ENCODE measurements around the gene SLC25A22. TPM values are rescaled to one million over a fixed set of nuclear protein-coding genes. Genes with fewer than 3 reads are reported as not detected.

Gene SLC25A22
- polyA plus RNA-seq, 1 experiment: 25.5 TPM

GRCh38 chr11:763549-764321, 34.3 kb downstream of the SLC25A22 start:
- Histone ChIP-seq H3K4me3 (ENCODE audit: low read depth, low read length) (no peak overlapping the region), H3K27me3 (ENCODE audit: control insufficient read depth, insufficient read depth, low read length) (no peaks in the 10 kb centered on the region), H3K36me3 (ENCODE audit: control insufficient read depth, insufficient read depth, low read length) (peaks cover 32% of the 10 kb centered on the region)
- DNase-seq (ENCODE audit: low read depth): no peak
- TF ChIP-seq CTCF (IDR thresholded peaks at IDR 0.05; ENCODE audit: insufficient read depth, low read depth, low read length): no peak
- CTCF ChIA-PET: interaction anchor here (0.6 to 3.9 kb wide), 5 partner anchors 17 to 120 kb away, joined by 3 to 19 read pairs (median 3); partner anchors contain the start of gene TALDO1
- POLR2A ChIA-PET: no interaction called here

GRCh38 chr11:763073-763463, 35.0 kb downstream of the SLC25A22 start:
- ChIA-PET POLR2A (no interaction called here), CTCF (interaction anchor here (2.8 to 3.9 kb wide), 2 partner anchors 21 to 36 kb away, joined by 9 to 19 read pairs; no protein-coding TSS in a partner anchor)
- DNase-seq (ENCODE audit: low read depth): no peak
- peaks cover 33% of the 10 kb centered on the region for H3K36me3 ChIP-seq (ENCODE audit: control insufficient read depth, insufficient read depth, low read length)
- H3K27me3 ChIP-seq (ENCODE audit: control insufficient read depth, insufficient read depth, low read length): no peaks in the 10 kb centered on the region
- no peak overlapping the region for H3K4me3 ChIP-seq (ENCODE audit: low read depth, low read length)
- no peak for TF ChIP-seq CTCF (IDR thresholded peaks at IDR 0.05; ENCODE audit: insufficient read depth, low read depth, low read length)

- no peak overlapping the region for H3K4me3 ChIP-seq (ENCODE audit: low read depth, low read length)
- peaks cover 33% of the 10 kb centered on the region for H3K36me3 ChIP-seq (ENCODE audit: control insufficient read depth, insufficient read depth, low read length)
- TF ChIP-seq CTCF (IDR thresholded peaks at IDR 0.05; ENCODE audit: insufficient read depth, low read depth, low read length): peak; percentile 49
- no peaks in the 10 kb centered on the region for H3K27me3 ChIP-seq (ENCODE audit: control insufficient read depth, insufficient read depth, low read length)
- POLR2A ChIA-PET: no interaction called here
- no peak for DNase-seq (ENCODE audit: low read depth)
- CTCF ChIA-PET: interaction anchor here (0.8 to 3.9 kb wide), 3 partner anchors 21 to 208 kb away, joined by 4 to 19 read pairs (median 9); no protein-coding TSS in a partner anchor
These were observed 35.5 kb downstream of the SLC25A22 start for GRCh38 chr11:762421-763072.

GRCh38 chr11:761526-762108, 36.5 kb downstream of the SLC25A22 start:
- no peak for TF ChIP-seq CTCF (IDR thresholded peaks at IDR 0.05; ENCODE audit: insufficient read depth, low read depth, low read length)
- ChIA-PET CTCF (interaction anchor here (0.7 to 3.9 kb wide), 5 partner anchors 21 to 207 kb away, joined by 3 to 19 read pairs (median 6); no protein-coding TSS in a partner anchor), POLR2A (no interaction called here)
- Histone ChIP-seq H3K36me3 (ENCODE audit: control insufficient read depth, insufficient read depth, low read length) (peaks cover 31% of the 10 kb centered on the region), H3K27me3 (ENCODE audit: control insufficient read depth, insufficient read depth, low read length) (no peaks in the 10 kb centered on the region), H3K4me3 (ENCODE audit: low read depth, low read length) (no peak overlapping the region)
- DNase-seq (ENCODE audit: low read depth): no peak

GRCh38 chr11:760236-760635, 37.8 kb downstream of the SLC25A22 start:
- no peak overlapping the region for H3K4me3 ChIP-seq (ENCODE audit: low read depth, low read length)
- CTCF ChIA-PET: interaction anchor here (2.6 to 4.5 kb wide), 2 partner anchors 23 to 33 kb away, joined by 9 to 19 read pairs; no protein-coding TSS in a partner anchor
- no peak for TF ChIP-seq CTCF (IDR thresholded peaks at IDR 0.05; ENCODE audit: insufficient read depth, low read depth, low read length)
- peaks cover 28% of the 10 kb centered on the region for H3K36me3 ChIP-seq (ENCODE audit: control insufficient read depth, insufficient read depth, low read length)
- no peak for DNase-seq (ENCODE audit: low read depth)
- no peaks in the 10 kb centered on the region for H3K27me3 ChIP-seq (ENCODE audit: control insufficient read depth, insufficient read depth, low read length)
- POLR2A ChIA-PET: no interaction called here

All from BJ (cell line).